ENCODE measurements around the gene LMX1B.

DNA sequence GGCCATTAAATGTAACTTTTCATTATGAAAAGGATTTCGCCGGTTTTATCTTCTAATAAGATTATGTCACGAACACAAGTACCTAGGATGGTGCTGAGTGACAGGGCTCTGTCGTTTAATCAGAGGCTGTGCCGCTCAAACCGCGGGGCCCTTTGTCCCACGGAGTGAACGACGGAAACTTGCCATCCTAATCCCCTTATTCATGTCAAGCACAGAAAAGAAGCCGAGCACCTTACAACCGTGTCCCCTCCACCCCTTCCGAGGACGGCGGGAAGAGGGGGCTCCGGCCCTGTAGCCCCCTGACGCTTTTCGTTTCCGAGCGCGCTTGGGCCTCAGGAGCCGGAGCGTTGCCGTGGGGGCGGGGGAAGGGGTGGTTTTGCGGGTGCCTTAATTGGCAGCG, 11.2 kb downstream of the LMX1B start:
- TF ChIP-seq POLR2A (IDR thresholded peaks at IDR 0.05) (no peak), EP300 (IDR thresholded peaks at IDR 0.05) (no peak)
- TF ChIP-seq, protein P1, sequence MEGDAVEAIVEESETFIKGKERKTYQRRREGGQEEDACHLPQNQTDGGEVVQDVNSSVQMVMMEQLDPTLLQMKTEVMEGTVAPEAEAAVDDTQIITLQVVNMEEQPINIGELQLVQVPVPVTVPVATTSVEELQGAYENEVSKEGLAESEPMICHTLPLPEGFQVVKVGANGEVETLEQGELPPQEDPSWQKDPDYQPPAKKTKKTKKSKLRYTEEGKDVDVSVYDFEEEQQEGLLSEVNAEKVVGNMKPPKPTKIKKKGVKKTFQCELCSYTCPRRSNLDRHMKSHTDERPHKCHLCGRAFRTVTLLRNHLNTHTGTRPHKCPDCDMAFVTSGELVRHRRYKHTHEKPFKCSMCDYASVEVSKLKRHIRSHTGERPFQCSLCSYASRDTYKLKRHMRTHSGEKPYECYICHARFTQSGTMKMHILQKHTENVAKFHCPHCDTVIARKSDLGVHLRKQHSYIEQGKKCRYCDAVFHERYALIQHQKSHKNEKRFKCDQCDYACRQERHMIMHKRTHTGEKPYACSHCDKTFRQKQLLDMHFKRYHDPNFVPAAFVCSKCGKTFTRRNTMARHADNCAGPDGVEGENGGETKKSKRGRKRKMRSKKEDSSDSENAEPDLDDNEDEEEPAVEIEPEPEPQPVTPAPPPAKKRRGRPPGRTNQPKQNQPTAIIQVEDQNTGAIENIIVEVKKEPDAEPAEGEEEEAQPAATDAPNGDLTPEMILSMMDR (IDR thresholded peaks at IDR 0.05), result no peak

Data from stomach (tissue), 4 donors.